SH-SY5Y (cell line): ENCODE measurements around the gene UVSSA.

Source experiments
- GATA2 ChIP-seq: IDR thresholded peaks from 2 replicates; pipeline ENCODE4 v1.6.1; 2011; ENCODE audit warnings: mild to moderate bottlenecking, low read depth, low read length
- GATA3 ChIP-seq: IDR thresholded peaks from 2 replicates; pipeline ENCODE4 v1.6.1; 2011; ENCODE audit warnings: low read depth, mild to moderate bottlenecking, low read length, moderate library complexity

Gene UVSSA

GRCh38 chr4:1406394-1406980, 59.5 kb downstream of the UVSSA start, which contains the start of gene NKX1-1:
NKX1-1 (minus strand) TSS chr4:1406442; CDS start chr4:1406442, 0 bp downstream.
- TF ChIP-seq GATA2 (no peak), GATA3 (no peak)

DNA sequence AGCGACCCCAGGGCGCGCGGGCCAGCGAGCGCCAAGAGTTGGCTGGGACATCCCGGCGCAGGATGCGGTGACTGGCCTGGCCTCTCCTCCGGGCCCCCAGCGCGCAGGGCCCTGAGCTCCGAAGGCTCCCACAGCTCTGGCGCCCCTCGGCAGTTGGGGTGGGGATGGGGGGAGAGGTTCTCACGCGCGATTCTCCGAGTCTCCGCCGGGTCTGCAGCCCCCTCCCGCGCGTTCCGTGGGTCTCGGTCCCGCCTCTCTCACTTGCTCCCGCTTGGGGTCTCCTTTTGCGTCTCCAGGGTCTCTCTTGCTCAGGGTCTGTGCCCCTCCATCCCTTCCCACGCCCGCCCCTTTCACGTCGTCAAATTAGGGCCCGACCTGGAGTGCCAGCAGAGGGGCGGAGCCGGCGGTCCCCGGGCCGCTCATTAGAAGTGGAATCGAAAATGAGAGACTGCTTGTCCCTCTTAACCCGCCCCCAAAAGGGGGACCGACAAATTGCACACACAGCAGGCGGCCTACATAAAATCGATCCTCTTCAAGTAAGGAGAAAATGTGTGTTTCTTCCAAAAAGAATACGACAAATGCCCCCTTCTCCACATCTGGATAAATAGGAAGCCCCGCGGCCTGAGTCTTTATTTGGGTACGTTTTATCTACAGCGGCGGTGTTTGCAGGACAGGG, 60.1 kb downstream of the UVSSA start:
- no peak for TF ChIP-seq GATA2
- TF ChIP-seq GATA3 = no peak

DNA sequence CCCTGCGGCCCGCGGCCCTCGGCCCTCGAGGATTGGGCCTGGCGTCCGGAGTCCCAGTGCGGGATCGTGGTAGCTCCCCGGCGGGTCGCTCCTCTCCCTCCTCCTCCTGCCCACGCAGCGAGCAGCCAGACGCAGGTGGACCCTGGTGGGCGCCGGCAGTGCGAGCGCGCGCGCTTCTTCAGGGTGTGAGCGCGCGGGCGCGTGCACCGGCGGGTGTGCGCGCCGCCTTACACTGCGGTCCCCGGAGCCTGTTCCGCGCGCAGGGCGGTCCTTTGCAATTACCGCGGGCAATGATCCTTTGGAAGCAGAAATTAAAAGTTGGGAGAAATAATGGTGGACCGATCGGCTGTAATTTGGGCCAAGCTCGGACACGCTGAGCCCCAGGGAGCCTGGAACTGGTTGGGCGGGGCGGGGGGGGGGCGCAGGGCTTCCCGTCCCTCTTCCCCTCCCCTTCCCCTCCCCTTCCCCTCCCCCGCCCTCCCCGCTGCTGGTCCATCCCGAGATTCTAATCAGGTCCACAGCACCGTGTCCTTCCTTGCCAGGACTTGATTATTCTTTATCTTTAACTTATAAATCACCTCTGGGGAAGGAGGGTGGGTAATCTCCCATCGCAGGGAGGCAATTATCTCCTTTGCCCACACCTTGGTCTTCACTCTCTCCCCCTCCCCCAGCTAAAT, 60.8 kb downstream of the UVSSA start:
- TF ChIP-seq GATA3 (no peak), GATA2 (no peak)

GRCh38 chr4:1408418-1408817, 61.4 kb downstream of the UVSSA start:
- no peak for TF ChIP-seq GATA2

- TF ChIP-seq GATA3 (no peak), GATA2 (no peak)
Measured at GRCh38 chr4:1409079-1409478, 62.1 kb downstream of the UVSSA start.

- no peak for TF ChIP-seq GATA2
Measured at GRCh38 chr4:1409491-1410425, 62.8 kb downstream of the UVSSA start.

- TF ChIP-seq GATA3 (no peak), GATA2 (no peak)
Measured at GRCh38 chr4:1410491-1411325, 63.7 kb downstream of the UVSSA start.

- TF ChIP-seq GATA2 = no peak
- TF ChIP-seq GATA3 = no peak
Measured at GRCh38 chr4:1411436-1412375, 64.7 kb downstream of the UVSSA start.

- no peak for TF ChIP-seq GATA2
- no peak for TF ChIP-seq GATA3
Measured at GRCh38 chr4:1412376-1413203, 65.6 kb downstream of the UVSSA start.

GRCh38 chr4:1413204-1413663, 66.2 kb downstream of the UVSSA start:
- TF ChIP-seq GATA3 = no peak
- no peak for TF ChIP-seq GATA2

- no peak for TF ChIP-seq GATA2
- TF ChIP-seq GATA3 = no peak
Measured at GRCh38 chr4:1413687-1414479, 66.9 kb downstream of the UVSSA start.
